GM18505 (cell line): ENCODE data around the gene ZC3HAV1.

Experiments
- ATAC-seq: cut with Tn5 transposase; IDR thresholded peaks from one replicate; pipeline ENCODE4 v1.9.1; 2021; ENCODE audit not compliant: unreplicated experiment
- POLR2A ChIP-seq: IDR thresholded peaks from 4 replicates; pipeline ENCODE4 v1.6.1; 2011; ENCODE audit warnings: borderline replicate concordance; ENCODE audit not compliant: insufficient read depth, insufficient read length; ENCODE audit errors: extremely low read depth

The ZC3HAV1 gene

DNA sequence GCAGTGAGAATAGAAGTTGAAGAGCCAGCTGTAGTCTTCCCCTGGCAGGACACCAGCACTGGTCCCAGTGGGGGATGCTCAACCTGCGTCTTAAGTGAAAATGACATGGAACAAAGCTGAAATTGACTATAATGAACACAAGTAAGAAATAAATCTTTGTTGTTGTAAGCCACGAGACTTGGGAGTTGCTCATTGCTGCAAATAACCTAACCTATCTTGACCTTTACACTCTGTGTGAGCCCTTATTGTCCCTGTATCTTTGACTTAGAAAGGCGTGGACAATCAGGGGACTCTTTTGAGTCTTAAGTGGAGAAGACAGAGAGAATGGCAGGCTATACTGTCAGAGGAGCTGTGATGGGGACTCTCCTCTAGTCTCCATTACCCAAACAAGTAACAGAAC is 90.6 kb downstream of the ZC3HAV1 start:
- no peak for TF ChIP-seq POLR2A
- no peak for ATAC-seq

DNA sequence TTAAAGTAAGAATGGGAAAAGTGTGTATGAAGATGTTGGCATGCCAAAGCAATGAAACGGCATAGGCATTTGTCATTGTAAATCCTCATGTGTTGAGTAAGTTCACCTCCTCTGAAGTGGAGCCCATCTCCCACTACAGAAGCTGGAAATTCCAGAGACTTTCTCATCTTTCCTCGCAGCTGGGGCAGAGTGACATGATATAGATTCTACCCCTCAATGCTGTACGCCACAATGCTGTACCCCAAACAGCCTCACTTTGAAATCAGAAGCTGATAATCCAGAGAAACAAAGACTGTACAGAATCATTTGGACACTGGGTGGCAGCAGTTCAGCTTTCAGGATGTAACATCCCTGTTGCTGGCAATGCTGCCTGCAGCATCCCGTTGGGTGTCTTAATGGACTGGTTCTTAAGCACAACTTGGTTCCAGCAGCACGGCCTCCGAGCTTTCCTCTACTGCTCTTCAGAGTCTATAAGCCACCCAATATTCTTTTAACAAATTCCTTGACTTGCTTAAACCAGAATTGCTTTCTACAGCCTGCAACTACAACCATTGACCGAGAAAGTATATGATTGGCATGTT is 92.5 kb downstream of the ZC3HAV1 start:
- ATAC-seq: peak; percentile 88
- TF ChIP-seq POLR2A: no peak

DNA sequence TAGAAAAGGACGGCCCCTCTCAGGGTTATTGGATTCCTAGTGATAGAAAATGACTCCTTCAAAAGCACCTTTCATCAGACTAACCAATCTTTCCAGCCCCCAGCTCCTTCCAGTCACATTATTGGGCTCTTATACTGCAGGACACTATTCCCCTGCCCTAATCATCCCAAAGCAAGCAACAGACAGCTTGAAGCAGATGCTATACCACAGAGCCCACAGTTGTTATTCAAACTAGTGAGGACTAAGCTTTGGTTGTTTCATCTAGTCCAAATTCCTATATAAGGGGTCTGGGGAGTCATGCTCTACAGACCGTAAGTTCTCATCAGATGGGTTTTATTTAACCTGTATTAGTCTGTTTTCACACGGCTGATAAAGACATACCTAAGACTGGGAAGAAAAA is 98.1 kb downstream of the ZC3HAV1 start:
- TF ChIP-seq POLR2A: no peak
- ATAC-seq: no peak

- no peak for TF ChIP-seq POLR2A
- ATAC-seq: no peak
Observed at GRCh38 chr7:139004321-139005090, 105.0 kb downstream of the ZC3HAV1 start.

DNA sequence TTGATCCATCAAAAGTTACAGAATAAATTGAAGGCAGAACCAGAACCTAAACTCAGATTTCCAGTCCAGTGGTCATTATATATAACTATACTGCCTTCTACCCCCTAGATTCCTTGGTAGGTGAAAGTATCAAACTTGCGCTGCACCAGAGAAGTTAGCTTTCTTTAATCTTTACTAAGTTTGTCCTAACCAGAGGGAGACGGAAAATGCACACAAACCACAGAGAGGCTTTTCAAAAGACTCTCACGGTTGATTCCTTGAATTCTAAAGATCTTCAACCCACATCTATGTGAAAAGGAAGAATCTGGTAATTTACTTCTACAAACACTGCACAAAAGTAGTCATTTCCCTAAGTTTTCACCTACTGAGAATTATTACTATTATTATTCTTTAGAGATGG is 110.1 kb downstream of the ZC3HAV1 start:
- no peak for ATAC-seq
- no peak for TF ChIP-seq POLR2A
